Parathyroid adenoma (tissue), 2 donors: Measurements from ENCODE around the gene TGFA.

Experiments used
- H2AFZ ChIP-seq: fragments of 300-600 bp; sonication (generic); one replicate; pipeline ENCODE4 v1.7.0; 2017; ENCODE audit warnings: antibody characterized with exemption, mild to moderate bottlenecking
- H3K27ac ChIP-seq: fragments of 300-600 bp; sonication (generic); one replicate; pipeline ENCODE4 v1.7.0; 2017
- H3K27me3 ChIP-seq: fragments of 300-600 bp; sonication (generic); one replicate; pipeline ENCODE4 v1.7.0; 2017; ENCODE audit warnings: low read length; ENCODE audit not compliant: control insufficient read depth, insufficient read depth
- H3K36me3 ChIP-seq: fragments of 300-600 bp; sonication (generic); one replicate; pipeline ENCODE4 v1.7.0; 2017; ENCODE audit warnings: low read length; ENCODE audit not compliant: control insufficient read depth, insufficient read depth
- H3K4me1 ChIP-seq: fragments of 300-600 bp; sonication (generic); one replicate; pipeline ENCODE4 v1.7.0; 2017; ENCODE audit warnings: control low read depth
- H3K4me2 ChIP-seq: fragments of 300-600 bp; sonication (generic); one replicate; pipeline ENCODE4 v1.7.0; 2017; ENCODE audit warnings: low read length
- H3K4me3 ChIP-seq: fragments of 300-600 bp; sonication (generic); one replicate; pipeline ENCODE4 v1.7.0; 2017; ENCODE audit warnings: low read depth, low read length
- H3K79me2 ChIP-seq: fragments of 300-600 bp; sonication (generic); one replicate; pipeline ENCODE4 v1.7.0; 2017; ENCODE audit warnings: control low read depth
- H3K9ac ChIP-seq: fragments of 300-600 bp; sonication (generic); one replicate; pipeline ENCODE4 v1.7.0; 2017; ENCODE audit warnings: mild to moderate bottlenecking
- H3K9me3 ChIP-seq: fragments of 300-600 bp; sonication (generic); one replicate; pipeline ENCODE4 v1.7.0; 2017; ENCODE audit warnings: low read length; ENCODE audit not compliant: control insufficient read depth
- TF ChIP-seq, protein P1 (sequence below): fragments of 300-600 bp; sonication (generic); IDR thresholded peaks from one replicate; pipeline ENCODE4 v1.7.0; 2017; ENCODE audit warnings: antibody characterized with exemption, mild to moderate bottlenecking
- donor health status: primary hyperparathyroidism.

The TGFA gene

GRCh38 chr2:70458661-70459060 lies 95.0 kb downstream of the TGFA start:
- TF ChIP-seq, protein P1, sequence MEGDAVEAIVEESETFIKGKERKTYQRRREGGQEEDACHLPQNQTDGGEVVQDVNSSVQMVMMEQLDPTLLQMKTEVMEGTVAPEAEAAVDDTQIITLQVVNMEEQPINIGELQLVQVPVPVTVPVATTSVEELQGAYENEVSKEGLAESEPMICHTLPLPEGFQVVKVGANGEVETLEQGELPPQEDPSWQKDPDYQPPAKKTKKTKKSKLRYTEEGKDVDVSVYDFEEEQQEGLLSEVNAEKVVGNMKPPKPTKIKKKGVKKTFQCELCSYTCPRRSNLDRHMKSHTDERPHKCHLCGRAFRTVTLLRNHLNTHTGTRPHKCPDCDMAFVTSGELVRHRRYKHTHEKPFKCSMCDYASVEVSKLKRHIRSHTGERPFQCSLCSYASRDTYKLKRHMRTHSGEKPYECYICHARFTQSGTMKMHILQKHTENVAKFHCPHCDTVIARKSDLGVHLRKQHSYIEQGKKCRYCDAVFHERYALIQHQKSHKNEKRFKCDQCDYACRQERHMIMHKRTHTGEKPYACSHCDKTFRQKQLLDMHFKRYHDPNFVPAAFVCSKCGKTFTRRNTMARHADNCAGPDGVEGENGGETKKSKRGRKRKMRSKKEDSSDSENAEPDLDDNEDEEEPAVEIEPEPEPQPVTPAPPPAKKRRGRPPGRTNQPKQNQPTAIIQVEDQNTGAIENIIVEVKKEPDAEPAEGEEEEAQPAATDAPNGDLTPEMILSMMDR, result no peak

DNA sequence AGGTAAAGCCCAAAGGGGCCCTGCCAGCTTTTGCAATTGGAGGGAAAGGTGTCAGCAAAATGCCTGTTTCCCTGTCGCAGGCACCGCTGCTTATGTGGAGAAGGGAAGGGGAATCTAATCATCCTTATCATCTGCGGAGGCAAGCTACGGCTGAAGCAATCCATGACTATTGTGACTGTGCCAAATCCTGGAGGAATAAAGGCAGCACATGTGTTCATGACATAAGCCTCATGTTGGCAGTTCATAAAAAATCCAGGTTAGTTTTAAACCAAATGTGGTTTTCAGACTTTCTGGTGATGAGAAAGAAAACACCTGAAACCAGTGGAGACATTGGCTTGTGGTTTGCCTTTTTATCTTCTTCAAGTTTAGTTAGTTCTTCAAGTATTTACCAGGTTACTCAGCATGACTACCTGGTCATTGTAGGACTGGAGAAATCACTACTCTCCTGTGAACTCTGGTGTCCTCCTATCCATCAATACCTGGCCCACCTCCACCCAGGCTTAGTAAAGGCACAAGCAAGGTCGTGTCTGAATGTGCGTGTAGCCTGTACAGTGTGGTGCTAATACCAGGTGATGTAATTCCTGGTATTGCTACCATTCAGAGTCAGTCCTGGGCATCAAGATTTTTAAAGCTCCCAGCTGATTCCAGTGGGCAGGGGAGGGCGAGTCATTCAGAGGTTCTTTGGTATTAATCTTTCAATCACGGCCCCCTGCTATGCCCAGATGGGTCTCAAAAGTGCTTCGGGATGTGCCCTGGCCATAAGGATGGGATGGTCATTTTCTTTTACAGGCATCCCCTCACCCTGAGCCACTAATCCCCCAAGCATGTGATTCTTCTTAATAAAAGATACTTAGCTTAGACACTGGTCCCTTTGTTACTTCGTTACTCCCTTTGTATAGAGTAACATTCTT lies 96.8 kb downstream of the TGFA start:
- Histone ChIP-seq H3K4me3 (no peak overlapping the region), H3K9ac (no peak overlapping the region), H3K27ac (no peak overlapping the region), H3K4me2 (no peak overlapping the region), H3K4me1 (no peaks in the 10 kb centered on the region), H3K27me3 (no peaks in the 10 kb centered on the region), H3K79me2 (no peaks in the 10 kb centered on the region), H3K36me3 (no peaks in the 10 kb centered on the region), H3K9me3 (no peaks in the 10 kb centered on the region), H2AFZ (no peak overlapping the region)
- TF ChIP-seq, protein P1, result no peak

More at GRCh38 chr2:70458661-70459060, 95.0 kb downstream of the TGFA start:
- H3K79me2 ChIP-seq, result no peaks in the 10 kb centered on the region
- no peaks in the 10 kb centered on the region for H3K27me3 ChIP-seq
- no peak overlapping the region for H3K4me3 ChIP-seq
- no peaks in the 10 kb centered on the region for H3K4me1 ChIP-seq
- H3K36me3 ChIP-seq, result no peaks in the 10 kb centered on the region
- no peak overlapping the region for H2AFZ ChIP-seq
- H3K4me2 ChIP-seq, result no peak overlapping the region
- H3K9me3 ChIP-seq, result no peaks in the 10 kb centered on the region
- H3K27ac ChIP-seq, result no peak overlapping the region
- no peak overlapping the region for H3K9ac ChIP-seq

DNA sequence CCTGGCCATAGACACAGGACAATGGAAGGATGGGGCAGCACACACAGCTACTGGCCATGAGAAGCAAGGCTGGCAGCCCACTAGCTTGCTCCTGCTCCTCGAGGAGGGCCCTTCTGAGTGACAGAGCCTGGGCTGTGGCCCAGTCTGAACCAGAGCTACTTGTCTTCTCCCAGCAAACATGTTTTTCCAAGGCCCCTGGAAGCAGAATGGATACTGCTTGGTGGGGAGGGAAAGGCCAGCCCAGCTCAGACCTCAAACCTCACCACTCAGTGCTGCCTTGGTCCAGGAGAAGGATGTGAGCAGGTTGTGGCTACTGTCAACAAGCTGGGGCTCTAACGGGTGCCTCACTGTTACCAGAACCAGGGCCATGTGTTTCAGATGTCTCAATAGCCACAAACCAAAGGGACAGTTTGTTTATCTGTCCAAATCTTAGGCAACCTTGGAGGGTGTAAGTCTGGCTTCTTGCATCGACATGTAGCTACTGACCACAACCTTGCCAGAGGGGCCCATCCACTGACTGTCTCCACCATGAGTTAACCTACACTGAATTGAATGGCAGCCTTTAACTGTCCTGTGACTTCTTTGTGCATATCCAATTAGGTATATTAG lies 98.6 kb downstream of the TGFA start:
- no peak overlapping the region for H3K9ac ChIP-seq
- H3K36me3 ChIP-seq, result no peaks in the 10 kb centered on the region
- no peak overlapping the region for H3K27ac ChIP-seq
- H3K4me2 ChIP-seq, result no peak overlapping the region
- no peaks in the 10 kb centered on the region for H3K4me1 ChIP-seq
- no peaks in the 10 kb centered on the region for H3K9me3 ChIP-seq
- TF ChIP-seq, protein P1, result no peak
- H3K79me2 ChIP-seq, result no peaks in the 10 kb centered on the region
- H3K4me3 ChIP-seq, result no peak overlapping the region
- no peaks in the 10 kb centered on the region for H3K27me3 ChIP-seq
- H2AFZ ChIP-seq, result no peak overlapping the region

- Histone ChIP-seq H3K4me3 (no peak overlapping the region), H3K27me3 (no peaks in the 10 kb centered on the region), H3K9me3 (no peaks in the 10 kb centered on the region), H3K27ac (no peak overlapping the region), H2AFZ (no peak overlapping the region), H3K9ac (no peak overlapping the region), H3K79me2 (no peaks in the 10 kb centered on the region), H3K4me1 (no peaks in the 10 kb centered on the region), H3K4me2 (no peak overlapping the region), H3K36me3 (no peaks in the 10 kb centered on the region)
- TF ChIP-seq, protein P1, result no peak
Observed at GRCh38 chr2:70450641-70451250, 102.9 kb downstream of the TGFA start.
